Uterus (tissue), 4 donors: ENCODE measurements around the gene KRTAP10-8. TPM values are rescaled to one million over a fixed set of nuclear protein-coding genes. Genes with fewer than 3 reads are reported as not detected.
"Not testable (repeated sequence)": the region's sequence is repeated elsewhere in the genome, so short reads cannot be mapped to it uniquely, and the experiment has no call there.

Experiments used
- DNase-seq, 2 donors: peaks; one replicate each; pipeline ENCODE4 v3.0.0-alpha.2; 2019 to 2020
- H3K27ac ChIP-seq, 2 donors: fragments of 200-600 bp; sonication (generic); 1 replicate in 1 of 2; 2 replicates in 1 of 2; pipeline ENCODE4 v1.5.1; 2016 to 2018
- H3K27me3 ChIP-seq, 2 donors: fragments of 200-600 bp; sonication (generic); one replicate each; pipeline ENCODE4 v1.5.1; 2018 to 2019; ENCODE audit warnings: control low read depth in 1 of 2
- H3K36me3 ChIP-seq, 2 donors: fragments of 200-600 bp; sonication (generic); one replicate each; pipeline ENCODE4 v1.5.1; 2019; ENCODE audit warnings: control low read depth in 1 of 2
- H3K4me1 ChIP-seq, 2 donors: fragments of 200-600 bp; sonication (generic); one replicate each; pipeline ENCODE4 v1.5.1; 2018 to 2019; ENCODE audit warnings: control low read depth in 1 of 2
- H3K4me3 ChIP-seq, 2 donors: fragments of 200-600 bp; sonication (generic); 1 replicate in 1 of 2; 2 replicates in 1 of 2; pipeline ENCODE4 v1.5.1; 2018 to 2019; ENCODE audit warnings: mild to moderate bottlenecking in 1 of 2
- H3K9me3 ChIP-seq, 2 donors: fragments of 200-600 bp; sonication (generic); one replicate each; pipeline ENCODE4 v1.5.1; 2019; ENCODE audit warnings: control low read depth in 1 of 2
- CTCF ChIP-seq, 4 experiments: fragments of 200-600 bp in 2 of 4; fragments of 450-650 bp in 2 of 4; sonication (generic) in 2 of 4; IDR thresholded peaks; one replicate each; pipeline ENCODE4 v1.5.1; 2016 to 2019; ENCODE audit warnings: antibody characterized with exemption in 4 of 4, mild to moderate bottlenecking in 2 of 4, moderate library complexity in 1 of 4
- POLR2A ChIP-seq, 2 donors: fragments of 450-650 bp; IDR thresholded peaks; one replicate each; pipeline ENCODE4 v1.6.1; 2016; ENCODE audit warnings: antibody characterized with exemption in 2 of 2, mild to moderate bottlenecking in 1 of 2, moderate library complexity in 1 of 2
- intact Hi-C: fragments of 100-400 bp; cut with DNase I; formaldehyde crosslinking; loops from one replicate; pipeline ENCODE4 v1.15.1; 2023; ENCODE audit warnings: low total_unique reads
- total RNA-seq, 4 donors: library from RNA; depleted of rRNA in 3 of 4; stranded (reverse); fragments of >200 nt in 3 of 4; gene quantifications; one replicate each; pipeline versions ENCODE4 v1.1.0 to v1.2.4, GENCODE V29; 2014 to 2023
- donor health status: DM: yes; HTN: yes; CAD: no.

The KRTAP10-8 gene
- total RNA-seq, 4 donors from 2014 or later = not detected

GRCh38 chr21:44657635-44658540, 46.0 kb downstream of the KRTAP10-8 start, which contains the start of gene KRTAP12-3:
KRTAP12-3 (plus strand) TSS chr21:44657932; CDS start chr21:44657980, 48 bp downstream.
- intact Hi-C loops = no loop called here

GRCh38 chr21:44658541-44658910, 46.6 kb downstream of the KRTAP10-8 start:
- no peak for DNase-seq
- intact Hi-C loops = no loop called here
- no peaks in the 10 kb centered on the region for H3K4me1 ChIP-seq

More at GRCh38 chr21:44657635-44658540, 46.0 kb downstream of the KRTAP10-8 start, which contains the start of gene KRTAP12-3:
- H3K4me3 ChIP-seq = no peak within 1 kb of the TSS
- H3K36me3 ChIP-seq = no peaks in the 10 kb centered on the region
- no peak for DNase-seq
- TF ChIP-seq CTCF (IDR thresholded peaks at IDR 0.05) (no peak), POLR2A (IDR thresholded peaks at IDR 0.05) (no peak)
- peaks cover 0 to 3% of the 10 kb centered on the region in 2 donors for H3K27me3 ChIP-seq
- H3K4me1 ChIP-seq = no peaks in the 10 kb centered on the region
- no peaks in the 10 kb centered on the region for H3K9me3 ChIP-seq
- H3K27ac ChIP-seq = no peak within 1 kb of the TSS

GRCh38 chr21:44658913-44659595, 47.2 kb downstream of the KRTAP10-8 start:
- TF ChIP-seq CTCF (IDR thresholded peaks at IDR 0.05) (no peak), POLR2A (IDR thresholded peaks at IDR 0.05) (no peak)
- Histone ChIP-seq H3K4me1 (no peaks in the 10 kb centered on the region), H3K4me3 (no peak overlapping the region), H3K27me3 (peaks cover 0 to 3% of the 10 kb centered on the region in 2 donors), H3K27ac (no peak overlapping the region), H3K36me3 (no peaks in the 10 kb centered on the region), H3K9me3 (no peaks in the 10 kb centered on the region)
- DNase-seq = no peak
- intact Hi-C loops = no loop called here

More at GRCh38 chr21:44658541-44658910, 46.6 kb downstream of the KRTAP10-8 start:
- Histone ChIP-seq H3K36me3 (no peaks in the 10 kb centered on the region), H3K27me3 (peaks cover 0 to 3% of the 10 kb centered on the region in 2 donors), H3K27ac (no peak overlapping the region), H3K4me3 (no peak overlapping the region), H3K9me3 (no peaks in the 10 kb centered on the region)
- TF ChIP-seq CTCF (IDR thresholded peaks at IDR 0.05) (no peak), POLR2A (IDR thresholded peaks at IDR 0.05) (no peak)

GRCh38 chr21:44661567-44661966, 49.7 kb downstream of the KRTAP10-8 start:
- H3K27me3 ChIP-seq, DNase-seq, H3K9me3 ChIP-seq, H3K4me3 ChIP-seq, H3K36me3 ChIP-seq, intact Hi-C loops, H3K4me1 ChIP-seq, H3K27ac ChIP-seq: not testable (repeated sequence)

Other genes with a start within 250 kb of the KRTAP10-8 start
- gene LRRC3, start 156.6 kb upstream of the KRTAP10-8 start, total RNA-seq = 1 to 10 TPM in 2 of 4 donors, under 1 TPM in 1, not detected in 1; under 0.01 to 2.3 (median 2.3) TPM
- gene KRTAP10-1, start 71.9 kb upstream of the KRTAP10-8 start, total RNA-seq = not detected
- gene KRTAP10-2, start 60.6 kb upstream of the KRTAP10-8 start, total RNA-seq = not detected
- not detected for gene KRTAP10-3, start 53.3 kb upstream of the KRTAP10-8 start, total RNA-seq
- not detected for gene KRTAP10-4, start 38.4 kb upstream of the KRTAP10-8 start, total RNA-seq
- gene KRTAP10-5, start 31.5 kb upstream of the KRTAP10-8 start, total RNA-seq = not detected
- gene KRTAP10-6, start 19.6 kb upstream of the KRTAP10-8 start, total RNA-seq = not detected
- not detected for gene KRTAP10-7, start 11.5 kb upstream of the KRTAP10-8 start, total RNA-seq
- gene KRTAP10-9, start 15.0 kb downstream of the KRTAP10-8 start, total RNA-seq = not detected
- not detected for gene KRTAP10-10, start 25.3 kb downstream of the KRTAP10-8 start, total RNA-seq
- gene KRTAP10-11, start 34.3 kb downstream of the KRTAP10-8 start, total RNA-seq = not detected
- gene KRTAP12-4, start 42.6 kb downstream of the KRTAP10-8 start, total RNA-seq = not detected
- gene KRTAP12-3, start 45.9 kb downstream of the KRTAP10-8 start, total RNA-seq = not detected
- gene KRTAP12-2, start 54.8 kb downstream of the KRTAP10-8 start, total RNA-seq = not detected
- gene KRTAP12-1, start 70.1 kb downstream of the KRTAP10-8 start, total RNA-seq = 1 to 10 TPM in 1 of 4 donors, not detected in 3; 1.5 TPM
- gene KRTAP10-12, start 85.1 kb downstream of the KRTAP10-8 start, total RNA-seq = not detected
- under 1 TPM in 3 of 4 donors, not detected in 1; 0.18 to 0.69 (median 0.51) TPM for gene TSPEAR, start 99.5 kb downstream of the KRTAP10-8 start, total RNA-seq
- gene UBE2G2, start 189.7 kb downstream of the KRTAP10-8 start, total RNA-seq = 10 to 100 TPM; 38.4 to 75.1 (median 67.4) TPM
- 10 to 100 TPM; 62.6 to 88.4 (median 67.4) TPM for gene SUMO3, start 206.0 kb downstream of the KRTAP10-8 start, total RNA-seq